SH-SY5Y (cell line): ENCODE results near the gene TFPT.

ENCODE experiments used
- GATA2 ChIP-seq: IDR thresholded peaks from 2 replicates; pipeline ENCODE4 v1.6.1; 2011; ENCODE audit warnings: mild to moderate bottlenecking, low read depth, low read length
- GATA3 ChIP-seq: IDR thresholded peaks from 2 replicates; pipeline ENCODE4 v1.6.1; 2011; ENCODE audit warnings: low read depth, mild to moderate bottlenecking, low read length, moderate library complexity

DNA sequence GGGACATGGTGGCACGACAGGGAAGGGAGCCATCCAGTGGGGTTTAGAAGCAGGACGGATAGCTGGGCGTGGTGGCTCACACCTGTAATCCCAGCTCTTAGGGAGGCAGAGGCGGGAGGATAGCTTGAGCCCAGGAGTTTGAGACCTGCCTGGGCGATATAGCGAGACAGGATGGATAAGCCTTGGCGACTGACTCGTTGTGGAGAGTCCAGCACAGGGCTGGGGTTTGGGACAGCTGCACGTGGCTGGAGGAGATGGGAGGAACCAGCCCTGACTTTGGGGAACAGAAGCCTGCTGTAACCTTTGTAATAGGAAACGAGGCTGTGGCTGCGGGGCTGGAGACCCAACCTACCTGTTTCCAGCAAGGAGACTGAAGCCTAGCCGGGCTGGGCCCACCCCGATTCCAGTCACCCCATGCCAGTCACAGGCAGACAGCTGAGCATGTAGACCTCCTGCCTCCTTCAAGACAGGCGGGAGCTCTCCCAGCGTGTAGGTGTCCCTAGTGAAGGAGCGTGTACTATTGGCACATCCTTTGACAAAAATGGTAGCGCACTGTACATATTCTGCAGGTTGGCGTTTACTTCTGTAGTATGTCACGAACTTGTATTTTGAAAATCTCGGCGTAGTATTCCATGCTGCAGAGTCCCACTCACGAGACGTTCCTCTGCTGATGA, 36.0 kb upstream of the TFPT start:
- TF ChIP-seq GATA2 (no peak), GATA3 (no peak)
